Measurements from ENCODE around the gene MTMR1.

DNA sequence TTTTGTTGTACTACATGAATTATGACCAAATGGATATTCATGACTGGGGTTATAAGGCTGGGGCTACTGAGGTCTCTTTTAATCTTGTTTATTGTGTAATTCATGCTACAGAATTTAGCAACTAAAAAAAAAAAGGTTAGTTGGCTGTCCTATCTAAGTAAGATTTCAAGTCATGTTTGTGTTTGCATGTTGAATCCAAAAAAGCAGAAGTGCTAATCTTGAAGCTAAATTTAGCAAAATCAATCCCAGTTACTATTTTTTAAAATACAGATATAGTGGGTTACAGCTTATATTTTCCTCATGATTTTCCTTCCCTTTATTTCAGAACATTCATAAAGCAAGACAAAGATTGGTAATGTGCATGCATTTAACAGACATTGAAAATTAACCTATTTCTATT is 19.4 kb downstream of the MTMR1 start:
- TF ChIP-seq, protein P1, sequence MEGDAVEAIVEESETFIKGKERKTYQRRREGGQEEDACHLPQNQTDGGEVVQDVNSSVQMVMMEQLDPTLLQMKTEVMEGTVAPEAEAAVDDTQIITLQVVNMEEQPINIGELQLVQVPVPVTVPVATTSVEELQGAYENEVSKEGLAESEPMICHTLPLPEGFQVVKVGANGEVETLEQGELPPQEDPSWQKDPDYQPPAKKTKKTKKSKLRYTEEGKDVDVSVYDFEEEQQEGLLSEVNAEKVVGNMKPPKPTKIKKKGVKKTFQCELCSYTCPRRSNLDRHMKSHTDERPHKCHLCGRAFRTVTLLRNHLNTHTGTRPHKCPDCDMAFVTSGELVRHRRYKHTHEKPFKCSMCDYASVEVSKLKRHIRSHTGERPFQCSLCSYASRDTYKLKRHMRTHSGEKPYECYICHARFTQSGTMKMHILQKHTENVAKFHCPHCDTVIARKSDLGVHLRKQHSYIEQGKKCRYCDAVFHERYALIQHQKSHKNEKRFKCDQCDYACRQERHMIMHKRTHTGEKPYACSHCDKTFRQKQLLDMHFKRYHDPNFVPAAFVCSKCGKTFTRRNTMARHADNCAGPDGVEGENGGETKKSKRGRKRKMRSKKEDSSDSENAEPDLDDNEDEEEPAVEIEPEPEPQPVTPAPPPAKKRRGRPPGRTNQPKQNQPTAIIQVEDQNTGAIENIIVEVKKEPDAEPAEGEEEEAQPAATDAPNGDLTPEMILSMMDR (IDR thresholded peaks at IDR 0.05; ENCODE audit: extremely low read depth in 1 of 2, insufficient read depth in 1 of 2, low read depth in 1 of 2, low read length in 2 of 2) = no peak
- TF ChIP-seq, protein P2, sequence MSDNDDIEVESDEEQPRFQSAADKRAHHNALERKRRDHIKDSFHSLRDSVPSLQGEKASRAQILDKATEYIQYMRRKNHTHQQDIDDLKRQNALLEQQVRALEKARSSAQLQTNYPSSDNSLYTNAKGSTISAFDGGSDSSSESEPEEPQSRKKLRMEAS (IDR thresholded peaks at IDR 0.05; ENCODE audit: insufficient read depth, insufficient read length) = no peak

Measured in endothelial cell of umbilical vein (primary cell).